Endothelial cell of umbilical vein (primary cell): ENCODE measurements around the gene RELT. TPM values are rescaled to one million over a fixed set of nuclear protein-coding genes. Genes with fewer than 3 reads are reported as not detected.

ENCODE experiments used
- BruUV-seq: library from RNA; stranded (reverse); fragments of 400-500 nt; replicated peaks from 2 replicates; lab custom pipeline; 2021; lab: Mats Ljungman, UMichigan
- CTCF ChIA-PET: fragments of 300-600, 350-600 bp; sonication (Branson Sonifier 250); formaldehyde crosslinking; loops from one replicate; lab custom pipeline; 2021; ENCODE audit warnings: antibody characterized with exemption, inconsistent platforms; lab: Charles Lee
- POLR2A ChIA-PET: fragments of 300-600, 350-600 bp; sonication (Branson Sonifier 250); formaldehyde crosslinking; loops from one replicate; lab custom pipeline; 2021; ENCODE audit warnings: antibody characterized with exemption, inconsistent platforms; lab: Charles Lee
- DNase-seq: peaks from one replicate; pipeline ENCODE4 v3.0.0-alpha.2; 2011; ENCODE audit warnings: low read depth, low spot score
- FAIRE-seq: peaks from 2 replicates; lab custom pipeline; 2011; peaks lifted over from hg19 to GRCh38; lab: Jason Lieb, UNC
- H2AFZ ChIP-seq: 2 replicates; pipeline ENCODE4 v1.6.0; 2012; ENCODE audit warnings: low read depth, low read length, control low read depth, inconsistent platforms
- H3K27ac ChIP-seq: 2 replicates; pipeline ENCODE4 v1.5.1; 2011; ENCODE audit warnings: low read depth, mild to moderate bottlenecking, control low read depth, low read length, moderate library complexity; ENCODE audit not compliant: insufficient read depth
- H3K27me3 ChIP-seq, 2 experiments: 2 replicates each; pipeline versions ENCODE4 v1.6.0 to v1.6.1; 2011; ENCODE audit warnings: low read length in 2 of 2, mixed read lengths in 1 of 2; ENCODE audit not compliant: control insufficient read depth in 2 of 2, insufficient read depth in 2 of 2
- H3K36me3 ChIP-seq, 2 experiments: 2 replicates in 1 of 2; 3 replicates in 1 of 2; pipeline ENCODE4 v1.5.1; 2011; ENCODE audit warnings: low read length in 2 of 2, mild to moderate bottlenecking in 1 of 2, moderate library complexity in 1 of 2; ENCODE audit not compliant: control insufficient read depth in 2 of 2, insufficient read depth in 2 of 2; ENCODE audit errors: extremely low read depth in 1 of 2
- H3K4me1 ChIP-seq: 3 replicates; pipeline ENCODE4 v1.5.1; 2011; ENCODE audit warnings: mild to moderate bottlenecking, low read length; ENCODE audit not compliant: control insufficient read depth, insufficient read depth; ENCODE audit errors: extremely low read depth
- H3K4me2 ChIP-seq: 2 replicates; pipeline ENCODE4 v1.6.1; 2011; ENCODE audit warnings: low read length, control low read depth, mixed read lengths; ENCODE audit not compliant: insufficient read depth
- H3K4me3 ChIP-seq, 3 experiments: fragments of 200-600 bp in 1 of 3; sonication (generic), shearing (Covaris generic) in 1 of 3; replicated peaks in 1 of 3; 2 replicates each; pipeline ENCODE4 v1.5.1; 2011 to 2016; ENCODE audit warnings: control low read depth in 3 of 3, low read length in 3 of 3, mild to moderate bottlenecking in 2 of 3, inconsistent platforms in 1 of 3, low read depth in 1 of 3, moderate library complexity in 1 of 3; ENCODE audit not compliant: insufficient read depth in 1 of 3
- H3K79me2 ChIP-seq: 2 replicates; pipeline ENCODE4 v1.6.0; 2012; ENCODE audit warnings: low read length, inconsistent platforms; ENCODE audit not compliant: control insufficient read depth, insufficient read depth
- H3K9ac ChIP-seq: replicated peaks from 2 replicates; pipeline ENCODE3; 2011; ENCODE audit warnings: low read length, control low read depth; ENCODE audit not compliant: insufficient read depth; ENCODE audit errors: extremely low read depth
- H3K9me1 ChIP-seq: replicated peaks from 3 replicates; pipeline ENCODE4 v1.6.0; 2011; ENCODE audit warnings: mild to moderate bottlenecking, low read length; ENCODE audit not compliant: control insufficient read depth, insufficient read depth; ENCODE audit errors: extremely low read depth
- H3K9me3 ChIP-seq: replicated peaks from 2 replicates; pipeline ENCODE4 v1.5.1; 2012; ENCODE audit warnings: low read length, inconsistent platforms; ENCODE audit not compliant: control insufficient read depth, insufficient read depth
- H4K20me1 ChIP-seq: replicated peaks from 2 replicates; pipeline ENCODE3; 2011; ENCODE audit warnings: mild to moderate bottlenecking, low read length; ENCODE audit not compliant: control insufficient read depth, insufficient read depth; ENCODE audit errors: extremely low read depth
- EZH2 ChIP-seq: IDR thresholded peaks from 2 replicates; pipeline ENCODE4 v1.6.1; 2012; ENCODE audit warnings: borderline replicate concordance, low read depth, mild to moderate bottlenecking, moderate library complexity, low read length, inconsistent platforms; ENCODE audit not compliant: severe bottlenecking
- FOS ChIP-seq: IDR thresholded peaks from 2 replicates; pipeline ENCODE4 v1.6.1; 2011; ENCODE audit warnings: mild to moderate bottlenecking, low read length, moderate library complexity, borderline replicate concordance; ENCODE audit not compliant: insufficient read depth
- GATA2 ChIP-seq: IDR thresholded peaks from 2 replicates; pipeline ENCODE4 v1.7.0; 2011; ENCODE audit warnings: low read depth, mild to moderate bottlenecking, moderate library complexity, mixed read lengths, low read length; ENCODE audit not compliant: insufficient read length, insufficient read depth
- JUN ChIP-seq: IDR thresholded peaks from 2 replicates; pipeline ENCODE4 v1.6.1; 2011; ENCODE audit warnings: borderline replicate concordance, low read depth; ENCODE audit not compliant: insufficient read length, insufficient read depth
- MYC ChIP-seq: IDR thresholded peaks from one replicate; pipeline ENCODE4 v1.6.1; 2011; ENCODE audit warnings: mild to moderate bottlenecking, low read depth, low read length
- POLR2A ChIP-seq: IDR thresholded peaks from 2 replicates; pipeline ENCODE4 v1.6.1; 2012; ENCODE audit warnings: low read depth, mild to moderate bottlenecking, control low read depth, low read length
- POLR2AphosphoS5 ChIP-seq: IDR thresholded peaks from 2 replicates; pipeline ENCODE4 v1.6.1; 2012; ENCODE audit warnings: low read depth, mild to moderate bottlenecking, control low read depth, low read length, moderate library complexity; ENCODE audit not compliant: insufficient read depth
- dilution Hi-C: fragments of 300-500 bp; cut with MboI; formaldehyde crosslinking; loops from one replicate; pipeline ENCODE4 v1.15.0; 2019; ENCODE audit warnings: low sequenced_read_pairs; ENCODE audit not compliant: extremely low pct_ligation_motif_present
- intact Hi-C: fragments of 100-400 bp; cut with micrococcal nuclease; formaldehyde crosslinking; loops from one replicate; pipeline ENCODE4 v1.10.0; 2022
- polyA plus RNA-seq, 4 experiments: library from polyadenylated mRNA; depleted of rRNA in 3 of 4; stranded (reverse) in 3 of 4; unstranded in 1 of 4; fragments of >200 nt; gene quantifications; 2 replicates each; pipeline versions ENCODE4 v1.2.1 to v1.2.3, GENCODE V29; 2011 to 2012; ENCODE audit warnings: missing spikeins in 1 of 4
- total RNA-seq: library from RNA; stranded (reverse); gene quantifications from 2 replicates; pipeline ENCODE4 v1.2.3, GENCODE V29; 2021
- TF ChIP-seq, protein P1 (sequence below): IDR thresholded peaks from 2 replicates; pipeline ENCODE4 v1.6.1; 2011; ENCODE audit not compliant: insufficient read depth, insufficient read length
- TF ChIP-seq, protein P2 (sequence below), 2 donors: IDR thresholded peaks; 1 replicate in 1 of 2; 2 replicates in 1 of 2; pipeline ENCODE4 v1.5.1; 2011; ENCODE audit warnings: low read length in 2 of 2, mild to moderate bottlenecking in 2 of 2, moderate library complexity in 2 of 2, control low read depth in 1 of 2, inconsistent platforms in 1 of 2, low read depth in 1 of 2; ENCODE audit not compliant: insufficient read depth in 1 of 2; ENCODE audit errors: extremely low read depth in 1 of 2

The RELT gene
- total and polyA plus RNA-seq, 2 donors (not counting 3 experiments of a cell fraction or from before 2014, with no cell fraction given) = 6.7 to 13.1 TPM

DNA sequence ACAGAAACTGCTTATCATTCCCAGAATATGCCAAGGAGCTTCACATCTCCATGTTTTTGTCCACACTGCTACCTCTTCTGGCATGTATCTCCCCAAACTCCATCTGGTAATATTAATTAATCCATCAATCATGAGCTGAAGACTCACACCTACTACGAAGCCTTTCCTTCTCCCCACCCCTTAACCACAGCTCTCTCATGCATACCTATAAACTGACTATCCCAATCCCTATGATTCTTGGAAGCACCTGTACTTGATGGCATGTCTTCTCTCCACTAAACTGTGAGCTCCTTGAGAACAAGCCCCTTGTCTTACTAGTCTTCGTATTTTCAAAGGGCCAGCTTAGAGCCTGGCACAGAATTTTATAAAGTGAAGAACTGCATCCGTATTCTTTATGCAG lies 47.3 kb downstream of the RELT start:
- no peak for TF ChIP-seq POLR2AphosphoS5
- TF ChIP-seq, protein P1, sequence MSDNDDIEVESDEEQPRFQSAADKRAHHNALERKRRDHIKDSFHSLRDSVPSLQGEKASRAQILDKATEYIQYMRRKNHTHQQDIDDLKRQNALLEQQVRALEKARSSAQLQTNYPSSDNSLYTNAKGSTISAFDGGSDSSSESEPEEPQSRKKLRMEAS = no peak
- no peak for TF ChIP-seq FOS
- TF ChIP-seq GATA2 = no peak
- no peak for TF ChIP-seq JUN
- no peak for TF ChIP-seq POLR2A
- TF ChIP-seq EZH2 = no peak
- TF ChIP-seq, protein P2, sequence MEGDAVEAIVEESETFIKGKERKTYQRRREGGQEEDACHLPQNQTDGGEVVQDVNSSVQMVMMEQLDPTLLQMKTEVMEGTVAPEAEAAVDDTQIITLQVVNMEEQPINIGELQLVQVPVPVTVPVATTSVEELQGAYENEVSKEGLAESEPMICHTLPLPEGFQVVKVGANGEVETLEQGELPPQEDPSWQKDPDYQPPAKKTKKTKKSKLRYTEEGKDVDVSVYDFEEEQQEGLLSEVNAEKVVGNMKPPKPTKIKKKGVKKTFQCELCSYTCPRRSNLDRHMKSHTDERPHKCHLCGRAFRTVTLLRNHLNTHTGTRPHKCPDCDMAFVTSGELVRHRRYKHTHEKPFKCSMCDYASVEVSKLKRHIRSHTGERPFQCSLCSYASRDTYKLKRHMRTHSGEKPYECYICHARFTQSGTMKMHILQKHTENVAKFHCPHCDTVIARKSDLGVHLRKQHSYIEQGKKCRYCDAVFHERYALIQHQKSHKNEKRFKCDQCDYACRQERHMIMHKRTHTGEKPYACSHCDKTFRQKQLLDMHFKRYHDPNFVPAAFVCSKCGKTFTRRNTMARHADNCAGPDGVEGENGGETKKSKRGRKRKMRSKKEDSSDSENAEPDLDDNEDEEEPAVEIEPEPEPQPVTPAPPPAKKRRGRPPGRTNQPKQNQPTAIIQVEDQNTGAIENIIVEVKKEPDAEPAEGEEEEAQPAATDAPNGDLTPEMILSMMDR (IDR thresholded peaks at IDR 0.05; ENCODE audit: extremely low read depth in 1 of 2, insufficient read depth in 1 of 2, low read depth in 1 of 2, low read length in 2 of 2) = no peak
- TF ChIP-seq MYC = no peak
- no peak for DNase-seq
- Histone ChIP-seq H3K79me2 (no peaks in the 10 kb centered on the region), H2AFZ (no peak overlapping the region), H3K27me3 (no peaks in the 10 kb centered on the region), H3K36me3 (no peaks in the 10 kb centered on the region), H3K4me3 (no peak overlapping the region), H4K20me1 (no peaks in the 10 kb centered on the region), H3K9ac (no peak overlapping the region), H3K9me1 (no peaks in the 10 kb centered on the region), H3K4me2 (no peak overlapping the region), H3K9me3 (no peaks in the 10 kb centered on the region), H3K4me1 (no peaks in the 10 kb centered on the region), H3K27ac (no peak overlapping the region)
- BruUV-seq = no TSS peak
- no peak for FAIRE-seq
- dilution Hi-C loops = no loop called here
- intact Hi-C loops = no loop called here
- ChIA-PET POLR2A (no interaction called here), CTCF (interaction anchor here (0.9 to 2.1 kb wide), 7 partner anchors 9 to 202 kb away, joined by 3 to 10 read pairs (median 4); no protein-coding TSS in a partner anchor)
